Measurements from ENCODE around the gene TMEM179. TPM values are rescaled to one million over a fixed set of nuclear protein-coding genes. Genes with fewer than 3 reads are reported as not detected.

The TMEM179 gene
- total and polyA plus RNA-seq, 2 of the 13 experiments (the other 11 are each of a cell fraction or from before 2014, with no cell fraction given) = not detected

DNA sequence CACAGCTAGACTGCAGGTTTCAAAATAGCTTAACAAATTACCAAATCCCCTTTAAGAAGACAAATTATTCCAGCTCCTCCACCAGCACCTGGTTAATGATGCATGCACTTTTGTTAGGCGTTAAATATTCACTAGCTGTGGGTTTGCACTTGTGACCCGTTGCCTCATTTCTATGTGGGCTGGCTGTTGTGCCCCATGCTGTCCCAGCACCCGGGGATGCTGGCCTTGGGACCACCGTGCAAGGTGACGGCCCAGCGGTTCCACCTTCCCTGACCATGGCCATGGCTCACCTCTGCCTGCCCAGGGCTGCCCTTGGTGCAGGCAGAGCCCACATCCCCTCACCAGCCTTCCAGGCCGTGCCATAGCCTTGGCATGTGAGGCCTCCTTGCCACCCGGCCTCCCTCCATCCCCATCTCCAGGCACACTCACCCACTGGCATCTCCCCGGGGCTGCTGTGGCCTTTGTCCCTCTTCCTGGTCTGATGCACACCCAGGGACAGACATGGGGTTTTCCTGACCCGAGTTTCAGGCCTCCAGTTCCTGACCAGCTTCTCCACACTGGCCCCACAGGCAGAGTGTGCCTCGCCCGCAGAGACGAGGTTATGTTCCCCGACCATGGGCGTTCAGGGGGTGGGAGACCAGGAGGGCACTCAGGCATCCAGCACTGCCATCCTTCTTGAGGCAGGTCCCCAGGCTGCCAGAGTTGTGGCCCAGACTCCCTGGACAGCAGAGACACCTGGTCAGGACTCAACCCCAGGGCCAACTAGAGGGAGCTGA lies 45.4 kb downstream of the TMEM179 start (continued):
- TF ChIP-seq MTF2 (CRISPR knock-in tag; IDR thresholded peaks at IDR 0.05; ENCODE audit: borderline replicate concordance) = no peak

DNA sequence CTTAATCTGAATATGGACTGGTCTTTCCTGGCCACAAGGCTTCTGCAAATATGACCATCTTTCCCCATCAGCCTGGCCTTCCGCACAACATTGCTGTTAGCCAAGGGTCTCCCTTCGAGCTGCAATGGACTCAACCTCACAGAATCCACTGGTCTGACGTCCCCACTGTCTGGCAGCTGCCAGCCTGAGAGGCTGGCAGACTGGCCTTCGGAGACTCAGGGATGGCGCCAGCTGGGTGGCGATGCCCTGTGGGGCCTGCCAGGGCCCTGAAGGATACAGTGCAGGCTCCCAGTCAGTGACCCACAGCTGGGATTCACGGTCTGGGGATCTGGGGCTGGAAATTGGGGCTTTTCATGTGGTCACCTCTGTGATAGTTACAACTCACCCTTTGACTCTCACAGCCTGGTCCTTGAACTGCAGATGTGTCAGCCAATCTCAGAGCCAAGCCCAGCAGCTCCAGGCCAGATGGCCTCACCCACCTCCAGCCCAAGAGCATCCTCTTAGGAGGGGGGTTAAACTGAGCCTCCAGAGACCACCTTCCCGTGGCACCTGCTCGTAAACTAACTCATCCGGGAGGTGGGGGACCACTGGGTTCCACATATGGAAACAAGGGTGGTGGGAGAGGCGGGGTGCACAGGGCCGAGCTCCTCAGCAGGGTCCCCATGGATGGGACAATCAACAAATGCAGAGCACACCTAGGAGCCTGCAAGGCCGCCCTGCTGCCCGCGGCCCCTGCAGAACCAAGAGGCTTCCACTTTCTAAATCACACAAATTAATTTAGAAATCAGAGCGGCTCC lies 46.1 kb downstream of the TMEM179 start:
- ChIA-PET CTCF (ENCODE audit: low intra/inter-chr PET ratio, low total read pairs) (no interaction called here), POLR2A (no interaction called here)
- ATAC-seq = no peak
- intact Hi-C loops (cut with micrococcal nuclease; ENCODE audit: unreplicated experiment) = no loop called here
- DNase-seq (ENCODE audit: low spot score) = no peak
- TF ChIP-seq FOXJ3 (CRISPR knock-in tag; IDR thresholded peaks at IDR 0.05; ENCODE audit: borderline replicate concordance) (no peak), ELF4 (CRISPR knock-in tag; IDR thresholded peaks at IDR 0.05; ENCODE audit: borderline replicate concordance) (no peak), SP1 (IDR thresholded peaks at IDR 0.05) (no peak), SP1 (CRISPR knock-in tag; IDR thresholded peaks at IDR 0.05) (no peak), HMG20A (CRISPR knock-in tag; IDR thresholded peaks at IDR 0.05; ENCODE audit: borderline replicate concordance) (no peak), NFE2L1 (CRISPR knock-in tag; IDR thresholded peaks at IDR 0.05; ENCODE audit: borderline replicate concordance) (no peak), ZNF335 (CRISPR knock-in tag; IDR thresholded peaks at IDR 0.05) (no peak), ZBTB49 (CRISPR knock-in tag; IDR thresholded peaks at IDR 0.05; ENCODE audit: borderline replicate concordance) (no peak), PREB (CRISPR knock-in tag; IDR thresholded peaks at IDR 0.05) (no peak), ZFP1 (CRISPR knock-in tag; IDR thresholded peaks at IDR 0.05) (no peak), ZEB1 (IDR thresholded peaks at IDR 0.05; ENCODE audit: insufficient replicate concordance, low read depth) (no peak), MXI1 (IDR thresholded peaks at IDR 0.05; ENCODE audit: borderline replicate concordance, low read depth, low read length) (no peak)
- H3K4me1 ChIP-seq (ENCODE audit: insufficient read depth, low read length) = no peaks in the 10 kb centered on the region
- 30% methylated on average over 7 of the region's 16 CpGs for WGBS (ENCODE audit: low lambda C conversion rate)
- BruUV-seq (replicated peaks) = no TSS peak
- peaks cover 12 to 81% of the 10 kb centered on the region in 2 experiments for H3K27me3 ChIP-seq (ENCODE audit: control insufficient read depth in 1 of 2, insufficient read depth in 2 of 2, low read length in 2 of 2)
- H3K4me3 ChIP-seq (replicated peaks in 1 of 3; ENCODE audit: insufficient read depth in 1 of 3, low read depth in 2 of 3, low read length in 3 of 3) = no peak overlapping the region
- no peaks in the 10 kb centered on the region for H3K9me3 ChIP-seq (ENCODE audit: low read length)
- no peaks in the 10 kb centered on the region for H3K79me2 ChIP-seq (ENCODE audit: insufficient read depth, low read length)
- 0 out of 2 replicates have a peak, but pooled peaks cover 3% of the 10 kb centered on the region for H4K20me1 ChIP-seq (ENCODE audit: insufficient read depth, low read length)
- no peak for FAIRE-seq
- H2AFZ ChIP-seq (ENCODE audit: low read length) = no peak overlapping the region
- no peak overlapping the region for H3K9ac ChIP-seq (ENCODE audit: insufficient read depth, low read depth, low read length)
- no peak overlapping the region for H3K4me2 ChIP-seq (ENCODE audit: low read depth, low read length)
- H3K27ac ChIP-seq (ENCODE audit: extremely low read length, insufficient read depth, low read length) = no peak overlapping the region
- no peaks in the 10 kb centered on the region for H3K36me3 ChIP-seq (replicated peaks in 1 of 2; ENCODE audit: control insufficient read depth in 1 of 2, insufficient read depth in 2 of 2, low read length in 2 of 2)
- in situ Hi-C loops (cut with HindIII; ENCODE audit: extremely low pct_ligation_motif_present, low pct_unique_long_range_greater_than_20kb) = no loop called here

Measured in HepG2 (cell line).